Adipose tissue (tissue), 3 donors: ENCODE data around the gene PRELID3B. TPM values are rescaled to one million over a fixed set of nuclear protein-coding genes. Genes with fewer than 3 reads are reported as not detected.

Experiments
- H3K27ac ChIP-seq: one replicate; pipeline ENCODE4 v1.5.1; 2013; ENCODE audit warnings: low read depth, low read length
- WGBS, 3 donors: extraction: QIAGEN DNeasy Blood & Tissue Kit; methylation state at CpG; one replicate each; pipeline ENCODE4 v1.1.7; 2013; 5-methylcytosine and 5-hydroxymethylcytosine counted together
- polyA plus RNA-seq, 3 donors: library from polyadenylated mRNA; stranded (reverse); fragments of 200-250 nt; gene quantifications; one replicate each; pipeline ENCODE4 v1.2.3, GENCODE V29; 2013
- donor health status: healthy with polysubstance abuse.
- donor health status: Bipolar disorder and iron deficiency.
- donor health status: healthy.

PRELID3B gene
- polyA plus RNA-seq, 3 donors, result 16.3 to 34.1 (median 25.4) TPM

- no peak within 1 kb of the TSS for H3K27ac ChIP-seq
- 0 to 1% (median 0%) methylated on average over 76 to 86 of the region's 86 CpGs for WGBS, 3 donors
Observed at GRCh38 chr20:59032023-59032712, 10.4 kb downstream of the PRELID3B start, which contains the start of gene ATP5F1E. Gene ATP5F1E (minus strand): TSS chr20:59032335. CDS start chr20:59032251, 84 bp downstream.

DNA sequence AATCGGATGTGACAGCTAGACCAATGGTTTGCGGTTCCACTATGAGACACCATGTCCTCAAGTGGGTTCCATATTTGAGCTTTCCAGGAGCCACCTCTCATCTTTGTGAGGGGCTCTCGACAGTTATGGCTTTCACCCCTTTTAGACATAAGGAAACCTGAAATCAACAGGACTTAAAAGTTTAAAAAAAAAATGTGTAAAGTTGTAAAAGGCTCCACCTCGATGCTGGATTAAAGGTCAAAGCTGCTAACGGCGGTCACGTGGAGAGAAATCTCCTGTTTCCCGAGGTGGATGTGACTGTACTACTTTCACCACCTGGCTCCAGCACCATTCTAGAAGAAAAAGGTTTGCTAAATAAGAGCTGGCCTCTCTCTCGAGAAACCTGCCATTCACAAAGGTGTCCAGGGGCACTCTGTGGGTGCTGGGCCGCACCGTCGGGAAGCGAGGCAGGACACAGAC, 11.0 kb downstream of the PRELID3B start:
- WGBS, 3 donors, result 14 to 17% (median 16%) methylated on average over 13 of the region's 13 CpGs
- no peak overlapping the region for H3K27ac ChIP-seq

- H3K27ac ChIP-seq, result no peak overlapping the region
- 65 to 71% (median 67%) methylated on average over 7 of the region's 7 CpGs for WGBS, 3 donors
Observed at GRCh38 chr20:59030911-59031563, 11.5 kb downstream of the PRELID3B start.

DNA sequence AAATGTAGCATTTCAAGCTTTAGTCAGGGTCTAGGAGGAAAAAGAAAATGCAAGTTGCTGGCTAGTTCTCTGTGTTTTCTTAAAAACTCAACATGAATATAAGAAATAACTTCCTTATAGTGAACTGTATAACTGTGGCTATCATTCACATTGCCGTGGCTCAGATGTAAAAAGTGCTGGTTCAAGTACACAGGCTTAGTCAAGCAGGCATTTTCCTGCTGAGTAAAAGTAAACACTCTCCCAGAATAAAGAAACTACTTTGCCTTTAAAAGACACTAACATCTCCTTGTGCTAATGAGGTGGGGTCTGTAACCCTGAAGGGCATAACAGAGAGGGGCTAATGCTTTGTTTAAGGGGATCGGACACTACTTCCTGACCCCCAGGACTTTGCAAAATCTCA, 13.8 kb downstream of the PRELID3B start:
- WGBS, 3 donors, result 39 to 65% (median 47%) methylated on average over 2 of the region's 2 CpGs
- no peak overlapping the region for H3K27ac ChIP-seq

DNA sequence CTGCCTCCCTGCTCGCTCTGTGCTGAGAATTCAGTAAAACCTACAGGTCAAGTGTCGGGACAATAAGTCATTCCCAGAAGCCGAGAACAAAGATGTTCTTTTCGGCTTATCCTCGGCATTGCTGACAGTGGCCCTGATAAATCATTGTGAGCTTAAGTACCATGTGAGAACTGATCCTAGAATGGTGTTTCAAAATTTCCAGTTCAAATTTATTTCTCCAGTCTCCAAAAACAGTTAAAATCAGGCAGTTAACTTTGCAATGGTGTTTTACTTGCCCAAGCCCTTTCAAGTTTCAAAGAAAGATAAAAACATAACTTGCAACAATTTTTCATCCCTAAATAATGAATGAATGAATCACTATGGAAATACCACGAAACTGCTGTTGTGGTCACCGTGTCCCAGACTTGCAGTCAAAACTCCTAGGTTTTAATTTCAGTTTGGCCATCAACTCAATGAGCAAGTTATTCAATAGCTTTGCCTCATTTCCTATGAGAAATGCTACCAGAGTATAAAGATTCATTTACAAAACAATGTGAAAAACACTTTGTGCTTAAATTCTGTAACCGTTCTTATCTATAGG, 14.8 kb downstream of the PRELID3B start:
- H3K27ac ChIP-seq, result no peak overlapping the region
- 79 to 84% (median 82%) methylated on average over 8 of the region's 8 CpGs for WGBS, 3 donors

DNA sequence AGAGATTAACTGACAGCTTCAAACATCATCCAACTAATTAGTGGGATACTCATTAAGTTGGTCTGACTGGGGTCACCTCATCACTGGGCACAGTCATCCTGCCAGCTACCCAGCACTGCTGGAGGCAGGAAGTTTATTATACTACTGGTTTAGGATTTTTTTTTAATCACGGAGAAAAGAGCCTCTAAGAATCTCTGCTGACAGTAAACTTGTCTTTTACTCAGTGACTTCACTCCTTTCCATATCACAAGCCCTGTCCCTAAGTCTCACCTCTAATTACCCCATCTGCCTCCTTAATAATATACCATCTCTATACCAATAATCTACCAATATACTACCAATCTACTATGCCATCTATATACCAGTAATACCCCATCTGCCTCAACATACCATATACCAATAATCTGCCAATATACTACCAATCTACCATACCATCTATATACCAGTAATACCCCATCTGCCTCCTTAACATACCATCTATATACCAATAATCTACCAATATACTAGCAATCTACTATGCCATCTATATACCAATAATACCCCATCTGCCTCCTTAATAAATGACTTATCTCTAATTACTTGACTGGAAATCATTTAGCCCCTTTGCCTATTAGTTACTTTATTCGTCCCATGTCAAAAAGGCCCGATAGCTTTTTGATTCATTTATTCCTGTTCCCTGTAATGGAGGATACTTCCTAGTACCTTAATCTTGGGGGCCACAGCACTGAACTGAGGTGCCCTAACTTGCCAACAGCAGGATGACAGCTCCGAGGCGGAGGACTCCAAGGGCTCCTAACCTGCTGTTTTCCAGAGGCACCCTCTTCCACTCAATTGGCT, 15.5 kb downstream of the PRELID3B start:
- WGBS, 3 donors, result 83 to 87% (median 84%) methylated on average over 5 of the region's 5 CpGs
- no peak overlapping the region for H3K27ac ChIP-seq

GRCh38 chr20:59025511-59025910, 17.1 kb downstream of the PRELID3B start:
- 89 to 95% (median 94%) methylated on average over 4 of the region's 4 CpGs for WGBS, 3 donors
- H3K27ac ChIP-seq, result no peak overlapping the region

DNA sequence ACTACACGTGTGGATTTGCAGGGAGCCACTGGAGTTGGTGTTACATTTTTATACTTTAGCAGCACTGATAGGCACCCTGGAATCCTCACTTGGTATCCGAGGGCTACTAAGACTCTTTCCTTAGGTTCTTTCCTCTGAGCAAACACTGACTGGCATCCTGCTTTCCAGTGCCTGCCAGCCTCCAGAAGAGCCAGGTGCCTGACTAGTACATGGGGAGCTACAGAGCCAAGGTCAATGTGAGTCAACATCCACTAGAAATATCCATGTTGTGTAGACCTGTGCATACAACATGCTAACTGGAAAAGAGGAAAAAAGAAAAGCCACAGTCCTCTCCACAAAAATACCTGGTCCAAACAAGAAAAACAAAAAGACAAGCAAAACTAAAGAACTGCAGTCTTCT, 17.5 kb downstream of the PRELID3B start:
- 47 to 78% (median 76%) methylated on average over 2 of the region's 2 CpGs for WGBS, 3 donors
- H3K27ac ChIP-seq, result no peak overlapping the region

DNA sequence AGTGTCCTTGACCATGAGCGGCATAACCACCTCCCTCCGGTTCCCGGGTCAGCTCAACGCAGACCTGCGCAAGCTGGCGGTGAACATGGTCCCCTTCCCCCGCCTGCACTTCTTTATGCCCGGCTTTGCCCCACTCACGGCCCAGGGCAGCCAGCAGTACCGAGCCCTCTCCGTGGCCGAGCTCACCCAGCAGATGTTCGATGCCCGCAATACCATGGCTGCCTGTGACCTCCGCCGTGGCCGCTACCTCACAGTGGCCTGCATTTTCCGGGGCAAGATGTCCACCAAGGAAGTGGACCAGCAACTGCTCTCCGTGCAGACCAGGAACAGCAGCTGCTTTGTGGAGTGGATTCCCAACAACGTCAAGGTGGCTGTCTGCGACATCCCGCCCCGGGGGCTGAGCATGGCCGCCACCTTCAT, 18.5 kb downstream of the PRELID3B start:
- 95 to 97% (median 96%) methylated on average over 24 of the region's 24 CpGs for WGBS, 3 donors
- no peak overlapping the region for H3K27ac ChIP-seq

GRCh38 chr20:59023616-59024015, 19.0 kb downstream of the PRELID3B start:
- H3K27ac ChIP-seq, result no peak overlapping the region
- whole genome bisulfite sequencing, 3 donors, result 94 to 97% (median 96%) methylated on average over 13 of the region's 13 CpGs

GRCh38 chr20:59022754-59023153, 19.8 kb downstream of the PRELID3B start:
- WGBS, 3 donors, result 91 to 95% (median 92%) methylated on average over 15 of the region's 15 CpGs
- no peak overlapping the region for H3K27ac ChIP-seq

DNA sequence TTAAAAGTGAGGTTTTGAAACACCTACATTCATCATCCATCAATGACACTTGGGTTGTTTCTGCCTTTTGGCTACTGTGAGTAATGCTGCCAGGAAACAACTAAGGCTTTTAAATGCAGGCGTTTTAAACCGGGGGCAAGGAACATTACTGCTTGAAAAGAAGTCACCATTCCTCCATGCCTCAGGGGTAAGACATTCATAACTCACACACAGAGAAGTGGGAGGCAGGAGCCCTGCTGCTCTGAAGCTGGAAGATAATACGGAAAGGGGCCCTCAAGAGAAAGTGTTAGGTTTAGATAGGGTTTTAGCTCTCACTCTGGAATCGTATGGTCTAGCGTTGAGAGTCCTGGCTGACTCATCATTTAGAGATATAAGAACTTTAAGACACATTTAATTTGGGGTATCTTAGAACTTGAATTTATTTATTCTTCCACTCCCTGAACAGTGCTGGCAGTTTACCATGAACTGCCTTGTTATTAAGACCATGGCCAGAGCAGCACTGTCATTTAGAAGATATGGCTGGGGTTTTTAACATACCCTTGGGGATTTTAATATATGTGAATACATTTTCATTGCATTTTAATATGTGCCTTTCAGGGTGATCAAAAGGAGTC, 21.5 kb downstream of the PRELID3B start:
- no peak overlapping the region for H3K27ac ChIP-seq
- 60 to 72% (median 64%) methylated on average over 5 of the region's 5 CpGs for WGBS, 3 donors

- WGBS, 3 donors, result 92 to 98% (median 95%) methylated on average over 5 of the region's 5 CpGs
- H3K27ac ChIP-seq, result no peak within 1 kb of the TSS
Observed at GRCh38 chr20:59019217-59019616, 23.4 kb downstream of the PRELID3B start, which contains the start of gene TUBB1. Gene TUBB1 (plus strand): TSS chr20:59019429. CDS start chr20:59019523, 94 bp downstream.

DNA sequence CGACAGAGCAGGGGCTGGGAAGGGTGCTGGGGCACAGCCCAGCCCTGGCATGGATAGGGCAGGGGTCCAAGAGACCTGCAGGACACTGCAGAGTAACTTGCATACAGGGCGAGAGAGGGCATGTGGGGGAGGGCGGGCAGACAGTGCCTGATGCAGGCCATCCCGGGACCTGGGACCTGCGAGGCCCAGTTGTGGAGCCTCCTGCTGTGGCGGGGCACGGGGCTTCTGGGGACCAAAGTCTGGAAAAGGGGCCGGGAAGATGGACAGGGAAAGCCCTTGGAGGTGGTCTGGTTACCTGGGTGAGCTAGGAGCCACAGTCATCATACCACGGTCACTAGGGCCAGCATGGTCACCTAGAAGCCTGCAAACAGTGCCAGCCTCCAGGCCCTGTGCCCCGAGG, 23.8 kb downstream of the PRELID3B start:
- no peak overlapping the region for H3K27ac ChIP-seq
- 93% methylated on average over 10 of the region's 10 CpGs for WGBS, 3 donors

- 87 to 92% (median 91%) methylated on average over 16 of the region's 16 CpGs for WGBS, 3 donors
- H3K27ac ChIP-seq, result no peak overlapping the region
Observed at GRCh38 chr20:59017493-59018231, 24.9 kb downstream of the PRELID3B start.

DNA sequence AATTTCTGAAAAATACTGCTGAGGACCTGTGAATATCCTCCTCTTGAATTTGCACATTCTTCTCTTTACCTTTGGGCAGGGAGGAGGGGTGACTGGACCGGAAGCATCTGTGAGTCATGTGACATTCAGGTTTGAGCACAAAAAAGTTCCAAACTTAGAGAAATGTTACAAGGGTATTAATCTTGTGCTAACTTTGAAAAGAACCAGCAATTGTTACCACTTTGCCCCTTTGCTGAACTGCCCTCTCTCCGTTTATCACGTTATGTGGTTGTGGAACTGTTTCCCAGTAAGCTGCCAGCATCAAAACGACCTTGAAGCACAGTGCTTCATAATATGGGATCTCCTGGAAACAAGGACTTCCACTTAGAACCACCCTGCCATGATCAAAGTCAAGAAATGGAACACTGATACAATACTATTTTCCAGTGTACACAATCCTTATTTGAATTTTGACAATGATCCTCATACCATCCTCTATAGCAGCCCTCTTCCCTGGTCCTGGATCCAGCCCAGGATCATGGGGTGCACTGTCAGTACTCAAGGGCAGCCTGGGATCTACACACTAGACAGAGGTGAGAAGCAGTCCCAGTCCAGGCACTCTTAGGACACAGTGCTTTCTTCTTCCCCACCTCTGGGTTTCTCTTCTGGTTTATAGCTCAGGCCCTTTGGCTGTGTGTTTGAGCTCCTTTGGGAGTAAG, 25.6 kb downstream of the PRELID3B start:
- H3K27ac ChIP-seq, result no peak overlapping the region
- WGBS, 3 donors, result 28 to 42% (median 40%) methylated on average over 4 of the region's 4 CpGs
